ENCODE results near the gene HLA-DQA1. TPM values are rescaled to one million over a fixed set of nuclear protein-coding genes. Genes with fewer than 3 reads are reported as not detected.
A peak's percentile ranks its signal among the peaks of the same experiment; 100 is the strongest.
"Not testable (repeated sequence)": the region's sequence is repeated elsewhere in the genome, so short reads cannot be mapped to it uniquely, and the experiment has no call there.

The HLA-DQA1 gene
- total RNA-seq, 4 donors from 2014 or later: 0.67 to 36.3 (median 1.5) TPM; not detected in 1

- TF ChIP-seq POLR2A (IDR thresholded peaks at IDR 0.05) (no peak), CTCF (IDR thresholded peaks at IDR 0.05) (no peak)
- Histone ChIP-seq H3K36me3 (no peaks in the 10 kb centered on the region), H3K27me3 (no peaks in the 10 kb centered on the region), H3K27ac (peak overlapping the region in 2 of 4 donors; percentile 35 to 65), H3K9me3 (no peaks in the 10 kb centered on the region), H3K4me3 (no peak overlapping the region), H3K4me1 (no peaks in the 10 kb centered on the region)
- peak in 1 of 3 donors; percentile 43 for DNase-seq
Measured at GRCh38 chr6:32623693-32624092, 13.5 kb upstream of the HLA-DQA1 start.

- H3K36me3 ChIP-seq: no peaks in the 10 kb centered on the region
Measured at GRCh38 chr6:32624565-32624964, 12.6 kb upstream of the HLA-DQA1 start.

GRCh38 chr6:32625137-32625536 lies 12.1 kb upstream of the HLA-DQA1 start:
- Histone ChIP-seq H3K9me3 (no peaks in the 10 kb centered on the region), H3K27me3 (no peaks in the 10 kb centered on the region), H3K36me3 (no peaks in the 10 kb centered on the region), H3K27ac (peak overlapping the region in 1 of 4 donors; percentile 76), H3K4me1 (no peaks in the 10 kb centered on the region), H3K4me3 (no peak overlapping the region)
- TF ChIP-seq CTCF (IDR thresholded peaks at IDR 0.05) (no peak), POLR2A (IDR thresholded peaks at IDR 0.05) (no peak)
- DNase-seq: no peak

More at GRCh38 chr6:32624565-32624964, 12.6 kb upstream of the HLA-DQA1 start:
- H3K4me3 ChIP-seq: no peak overlapping the region
- TF ChIP-seq POLR2A (IDR thresholded peaks at IDR 0.05): no peak
- no peak for TF ChIP-seq CTCF (IDR thresholded peaks at IDR 0.05)
- H3K27me3 ChIP-seq: no peaks in the 10 kb centered on the region
- no peak for DNase-seq
- no peaks in the 10 kb centered on the region for H3K4me1 ChIP-seq
- H3K9me3 ChIP-seq: no peaks in the 10 kb centered on the region
- H3K27ac ChIP-seq: peak overlapping the region in 1 of 4 donors; percentile 76

GRCh38 chr6:32627249-32627648 lies 10.0 kb upstream of the HLA-DQA1 start:
- DNase-seq: no peak
- no peaks in the 10 kb centered on the region for H3K4me1 ChIP-seq
- no peak overlapping the region for H3K4me3 ChIP-seq
- H3K27ac ChIP-seq: peak overlapping the region in 1 of 4 donors; percentile 76
- no peaks in the 10 kb centered on the region for H3K27me3 ChIP-seq
- no peaks in the 10 kb centered on the region for H3K36me3 ChIP-seq
- no peaks in the 10 kb centered on the region for H3K9me3 ChIP-seq
- no peak for TF ChIP-seq CTCF (IDR thresholded peaks at IDR 0.05)
- no peak for TF ChIP-seq POLR2A (IDR thresholded peaks at IDR 0.05)

- peak overlapping the region in 1 of 4 donors; percentile 76 for H3K27ac ChIP-seq
- TF ChIP-seq CTCF (IDR thresholded peaks at IDR 0.05): no peak
- no peak for TF ChIP-seq POLR2A (IDR thresholded peaks at IDR 0.05)
- H3K4me1 ChIP-seq: no peaks in the 10 kb centered on the region
- no peaks in the 10 kb centered on the region for H3K36me3 ChIP-seq
- peak in 2 of 3 donors; percentile 76 to 85 for DNase-seq
- no peaks in the 10 kb centered on the region for H3K27me3 ChIP-seq
- H3K9me3 ChIP-seq: no peaks in the 10 kb centered on the region
- H3K4me3 ChIP-seq: no peak overlapping the region
Measured at GRCh38 chr6:32627831-32628230, 9.4 kb upstream of the HLA-DQA1 start.

GRCh38 chr6:32629793-32630192 lies 7.4 kb upstream of the HLA-DQA1 start:
- not testable (repeated sequence) for H3K27me3 ChIP-seq, H3K4me3 ChIP-seq, H3K27ac ChIP-seq, DNase-seq, H3K36me3 ChIP-seq, H3K4me1 ChIP-seq, H3K9me3 ChIP-seq
